ENCODE data around the gene CD247. TPM values are rescaled to one million over a fixed set of nuclear protein-coding genes. Genes with fewer than 3 reads are reported as not detected.

Gene CD247
- polyA plus RNA-seq, 1 of the 3 experiments (the other 2 are of a cell fraction), result 0.08 TPM

GRCh38 chr1:167418391-167418790 is 99.9 kb downstream of the CD247 start:
- H3K4me3 ChIP-seq (ENCODE audit: low read depth in 2 of 2, low read length in 1 of 2), result no peak overlapping the region
- no peaks in the 10 kb centered on the region for H4K20me1 ChIP-seq (ENCODE audit: insufficient read depth)
- no peaks in the 10 kb centered on the region for H3F3A ChIP-seq (replicated peaks; ENCODE audit: insufficient read depth)

More at GRCh38 chr1:167418391-167418790, 99.9 kb downstream of the CD247 start:
- Histone ChIP-seq H3K4me1 (ENCODE audit: control insufficient read depth in 1 of 2, insufficient read depth in 2 of 2, low read depth in 1 of 2, low read length in 1 of 2) (peaks cover 0 to 2% of the 10 kb centered on the region in 2 experiments; a peak in 1 of 4 replicates), H3K27ac (ENCODE audit: low read depth in 2 of 2, low read length in 1 of 2) (no peak overlapping the region), H3K27me3 (ENCODE audit: insufficient read depth) (no peaks in the 10 kb centered on the region), H3K9me2 (no peaks in the 10 kb centered on the region), H3K4me2 (no peak overlapping the region), H2AFZ (ENCODE audit: low read depth) (no peak overlapping the region), H3K9ac (no peak overlapping the region), H3K79me2 (ENCODE audit: insufficient read depth) (no peaks in the 10 kb centered on the region), H3K9me3 (no peaks in the 10 kb centered on the region), H3K36me3 (replicated peaks in 1 of 2; ENCODE audit: control insufficient read depth in 1 of 2, insufficient read depth in 2 of 2, low read length in 1 of 2) (peaks cover 11 to 35% of the 10 kb centered on the region in 2 experiments)
- POLR2A ChIA-PET, result no interaction called here
- no peak for DNase-seq
- CTCF ChIA-PET, result interaction anchor here (1.4 to 2.4 kb wide), 4 partner anchors 16 to 151 kb away, joined by 5 to 15 read pairs (median 5); no protein-coding TSS in a partner anchor
- no peak for TF ChIP-seq USF2 (IDR thresholded peaks at IDR 0.05; ENCODE audit: borderline replicate concordance, low read depth, low read length)
- TF ChIP-seq CHD2 (IDR thresholded peaks at IDR 0.05; ENCODE audit: low read length, partially characterized antibody), result no peak
- no peak for TF ChIP-seq PBX3 (IDR thresholded peaks at IDR 0.05)
- no peak for TF ChIP-seq RCOR1 (IDR thresholded peaks at IDR 0.05; ENCODE audit: low read length)
- TF ChIP-seq POLR2AphosphoS5 (IDR thresholded peaks at IDR 0.05; ENCODE audit: low read depth, low read length), result no peak
- no peak for TF ChIP-seq FOXM1 (IDR thresholded peaks at IDR 0.05; ENCODE audit: low read depth)
- TF ChIP-seq TCF12 (IDR thresholded peaks at IDR 0.05), result no peak
- TF ChIP-seq NFIC (IDR thresholded peaks at IDR 0.05; ENCODE audit: borderline replicate concordance), result no peak
- no peak for TF ChIP-seq FOSL2 (IDR thresholded peaks at IDR 0.05; ENCODE audit: borderline replicate concordance, low read depth)
- TF ChIP-seq CTCF (IDR thresholded peaks at IDR 0.05), result no peak
- no peak for TF ChIP-seq GABPA (IDR thresholded peaks at IDR 0.05; ENCODE audit: low read depth)
- TF ChIP-seq IRF3 (IDR thresholded peaks at IDR 0.05; ENCODE audit: low read depth, low read length), result no peak
- TF ChIP-seq MXI1 (IDR thresholded peaks at IDR 0.05; ENCODE audit: low read depth, low read length), result no peak
- TF ChIP-seq RFX5 (IDR thresholded peaks at IDR 0.05; ENCODE audit: low read length), result no peak
- no peak for TF ChIP-seq MAX (IDR thresholded peaks at IDR 0.05; ENCODE audit: low read depth)
- no peak for TF ChIP-seq MEF2A (IDR thresholded peaks at IDR 0.05; ENCODE audit: borderline replicate concordance, low read depth)
- TF ChIP-seq GATA2 (CRISPR knock-in tag; IDR thresholded peaks at IDR 0.05), result no peak
- TF ChIP-seq RXRA (IDR thresholded peaks at IDR 0.05; ENCODE audit: borderline replicate concordance, low read depth), result no peak
- no peak for TF ChIP-seq ZBTB33 (IDR thresholded peaks at IDR 0.05; ENCODE audit: borderline replicate concordance, low read depth)

Data from SK-N-SH (cell line).